A549 (cell line): Measurements from ENCODE around the gene PNPLA7. TPM values are rescaled to one million over a fixed set of nuclear protein-coding genes. Genes with fewer than 3 reads are reported as not detected.

Experiments
- ATAC-seq, 2 experiments: fragments of 200-7000 bp in 1 of 2; fragments of >200 bp in 1 of 2; cut with Nextera tagmentation in 1 of 2; cut with Tn5 transposase in 1 of 2; 3 replicates each; pipeline versions ENCODE4 v1.8.0 to v1.9.1; 2018 to 2020; ENCODE audit warnings: mild to moderate bottlenecking in 1 of 2, moderate library complexity in 1 of 2
- CTCF ChIA-PET: fragments of 300-600 bp; sonication (Branson Sonifier 250); formaldehyde crosslinking; extraction: SDS; loops from one replicate; lab custom pipeline; 2021; ENCODE audit warnings: antibody characterized with exemption, inconsistent platforms; lab: Yijun Ruan, JAX
- POLR2A ChIA-PET: fragments of 350-600 bp; formaldehyde crosslinking; extraction: SDS; loops from one replicate; lab custom pipeline; 2021; ENCODE audit warnings: antibody characterized with exemption, inconsistent platforms; lab: Yijun Ruan, JAX
- DNase-seq, 2 experiments: peaks; one replicate each; pipeline versions ENCODE4 v3.0.0 to v3.0.0-alpha.2; 2011 to 2016; ENCODE audit warnings: low read depth in 1 of 2, low spot score in 1 of 2
- FAIRE-seq: peaks from 2 replicates; lab custom pipeline; 2011; peaks lifted over from hg19 to GRCh38; lab: Jason Lieb, UNC
- H3K27ac ChIP-seq, 2 experiments: fragments of >200 bp; sonication (Bioruptor Twin); formaldehyde crosslinking; 3 replicates each; pipeline ENCODE4 v1.5.1; 2016 to 2017
- H3K4me1 ChIP-seq: fragments of >200 bp; sonication (Bioruptor Twin); formaldehyde crosslinking; 3 replicates; pipeline ENCODE4 v1.6.1; 2016
- H3K4me2 ChIP-seq: fragments of >200 bp; sonication (Bioruptor Twin); formaldehyde crosslinking; 3 replicates; pipeline ENCODE4 v1.6.1; 2016
- H3K4me3 ChIP-seq: fragments of >200 bp; sonication (Bioruptor Twin); formaldehyde crosslinking; 3 replicates; pipeline ENCODE4 v1.5.1; 2016
- H3K9me3 ChIP-seq: fragments of >200 bp; sonication (Bioruptor Twin); formaldehyde crosslinking; 3 replicates; pipeline ENCODE4 v1.6.1; 2016
- ATOH8 ChIP-seq: fragments of 250-450 bp; sonication (Bioruptor Pico); IDR thresholded peaks from 2 replicates; pipeline ENCODE4 v1.5.0; 2020; ENCODE audit warnings: low read depth, mild to moderate bottlenecking, moderate library complexity
- BHLHE40 ChIP-seq: IDR thresholded peaks from 2 replicates; pipeline ENCODE4 v1.6.1; 2012; ENCODE audit warnings: low read depth, low read length, inconsistent platforms
- CEBPB ChIP-seq, 2 experiments: fragments of >200 bp in 1 of 2; sonication (Bioruptor Twin) in 1 of 2; formaldehyde crosslinking in 1 of 2; IDR thresholded peaks; 2 replicates each; pipeline ENCODE4 v1.6.1; 2012 to 2016
- CHD2 ChIP-seq: fragments of 150-350 bp; IDR thresholded peaks from 2 replicates; pipeline ENCODE4 v1.6.1; 2014; ENCODE audit warnings: low read length; ENCODE audit not compliant: partially characterized antibody
- EHF ChIP-seq: fragments of 250-450 bp; sonication (Bioruptor Pico); IDR thresholded peaks from 2 replicates; pipeline ENCODE4 v1.5.0; 2020; ENCODE audit warnings: mild to moderate bottlenecking
- ELK1 ChIP-seq: fragments of 150-350 bp; IDR thresholded peaks from 2 replicates; pipeline ENCODE4 v1.6.1; 2014; ENCODE audit warnings: low read depth, mild to moderate bottlenecking, low read length
- EP300 ChIP-seq, 2 experiments: fragments of >200 bp; sonication (Bioruptor Twin); formaldehyde crosslinking; IDR thresholded peaks; 2 replicates in 1 of 2; 3 replicates in 1 of 2; pipeline ENCODE4 v1.6.1; 2016 to 2017
- ESRRA ChIP-seq: fragments of 150-350 bp; IDR thresholded peaks from 2 replicates; pipeline ENCODE4 v1.6.1; 2014; ENCODE audit warnings: mild to moderate bottlenecking, low read length, borderline replicate concordance
- FOSB ChIP-seq: fragments of 250-450 bp; sonication (Bioruptor Pico); IDR thresholded peaks from 2 replicates; pipeline ENCODE4 v1.5.0; 2020; ENCODE audit warnings: mild to moderate bottlenecking, moderate library complexity
- FOSL2 ChIP-seq, 2 experiments: fragments of 450-650 bp in 1 of 2; fragments of >200 bp in 1 of 2; sonication (Bioruptor Twin) in 1 of 2; formaldehyde crosslinking; IDR thresholded peaks; 2 replicates each; pipeline versions ENCODE4 v1.5.0 to v1.6.1; 2016 to 2020; ENCODE audit warnings: mild to moderate bottlenecking in 1 of 2, moderate library complexity in 1 of 2
- FOXS1 ChIP-seq: fragments of 250-450 bp; sonication (Bioruptor Pico); IDR thresholded peaks from 2 replicates; pipeline ENCODE4 v1.5.0; 2020; ENCODE audit warnings: mild to moderate bottlenecking, moderate library complexity
- HDAC2 ChIP-seq: fragments of 200-600 bp; sonication (generic); IDR thresholded peaks from 2 replicates; pipeline ENCODE4 v1.6.1; 2016
- HMGXB4 ChIP-seq: fragments of 250-450 bp; sonication (Bioruptor Pico); IDR thresholded peaks from 2 replicates; pipeline ENCODE4 v1.5.0; 2021; ENCODE audit warnings: mild to moderate bottlenecking, moderate library complexity, borderline replicate concordance
- HOXA7 ChIP-seq: fragments of 250-450 bp; sonication (Bioruptor Pico); IDR thresholded peaks from 2 replicates; pipeline ENCODE4 v1.5.0; 2020; ENCODE audit warnings: mild to moderate bottlenecking, moderate library complexity
- JUN ChIP-seq, 2 experiments: fragments of >200 bp; sonication (Bioruptor Twin); formaldehyde crosslinking; IDR thresholded peaks; 2 replicates in 1 of 2; 3 replicates in 1 of 2; pipeline ENCODE4 v1.6.1; 2016 to 2017
- PBX3 ChIP-seq: IDR thresholded peaks from 2 replicates; pipeline ENCODE4 v1.6.1; 2012
- PHF8 ChIP-seq: fragments of 200-600 bp; sonication (generic); IDR thresholded peaks from 2 replicates; pipeline ENCODE4 v1.6.1; 2016; ENCODE audit warnings: low read depth, mild to moderate bottlenecking, antibody characterized with exemption, moderate library complexity, borderline replicate concordance
- RAD21 ChIP-seq, 2 experiments: fragments of >200 bp in 1 of 2; sonication (Bioruptor Twin) in 1 of 2; formaldehyde crosslinking in 1 of 2; IDR thresholded peaks in 1 of 2; conservative IDR thresholded peaks in 1 of 2; 2 replicates in 1 of 2; 3 replicates in 1 of 2; pipeline ENCODE4 v1.6.1; 2012 to 2018; ENCODE audit warnings: inconsistent platforms in 1 of 2
- RCOR1 ChIP-seq: fragments of 150-350 bp; IDR thresholded peaks from 2 replicates; pipeline ENCODE4 v1.6.1; 2014; ENCODE audit warnings: antibody characterized with exemption, low read length, low read depth
- REST ChIP-seq: fragments of 200-600 bp; sonication (generic); IDR thresholded peaks from 2 replicates; pipeline ENCODE4 v1.6.1; 2016; ENCODE audit warnings: antibody characterized with exemption, mild to moderate bottlenecking, moderate library complexity
- TP53 ChIP-seq: fragments of 250-450 bp; sonication (Bioruptor Pico); IDR thresholded peaks from 2 replicates; pipeline ENCODE4 v1.5.0; 2021; ENCODE audit warnings: mild to moderate bottlenecking, moderate library complexity
- ZFP36 ChIP-seq: fragments of 450-650 bp; IDR thresholded peaks from 2 replicates; pipeline ENCODE4 v1.6.1; 2014; ENCODE audit warnings: borderline replicate concordance; ENCODE audit not compliant: partially characterized antibody
- WGBS: methylation state at CpG from one replicate; pipeline ENCODE4 v1.1.6; 2017; ENCODE audit errors: missing lambda C conversion rate; 5-methylcytosine and 5-hydroxymethylcytosine counted together
- polyA plus RNA-seq, 4 experiments: library from polyadenylated mRNA; depleted of rRNA in 3 of 4; stranded (reverse); fragments of >200 nt; fragmentation: RNase III in 1 of 4; extraction: RNeasy Plus Mini Kit Qiagen cat#74134 plus additional on column Dnase treatment in 1 of 4; gene quantifications; 2 replicates in 3 of 4; 3 replicates in 1 of 4; pipeline ENCODE4 v1.2.3, GENCODE V29; 2011 to 2017

The PNPLA7 gene
- polyA plus RNA-seq, 2 of the 4 experiments (the other 2 are of a cell fraction) = 0.31 to 1.1 TPM

GRCh38 chr9:137461663-137462395, 88.4 kb downstream of the PNPLA7 start (continued):
- TF ChIP-seq REST = no peak
- TF ChIP-seq HMGXB4 (CRISPR knock-in tag) = no peak

- ChIA-PET POLR2A (no interaction called here), CTCF (interaction anchor here (0.6 to 1.5 kb wide), 3 partner anchors 13 to 46 kb away, joined by 3 to 5 read pairs (median 5); partner anchors contain the start of genes EXD3 and NOXA1)
- Histone ChIP-seq H3K27ac (no peak overlapping the region), H3K4me2 (no peak overlapping the region), H3K4me3 (no peak overlapping the region), H3K4me1 (peaks cover 22% of the 10 kb centered on the region), H3K9me3 (no peaks in the 10 kb centered on the region)
- DNase-seq (no peak), FAIRE-seq (no peak), ATAC-seq (no peak)
- no peak for TF ChIP-seq ELK1
- no peak for TF ChIP-seq PHF8
- no peak for TF ChIP-seq CEBPB (IDR thresholded peaks at IDR 0.05)
- no peak for TF ChIP-seq FOXS1 (CRISPR knock-in tag)
- WGBS = 91% methylated on average over 20 of the region's 21 CpGs
These were observed 88.9 kb downstream of the PNPLA7 start for GRCh38 chr9:137461316-137461662.

GRCh38 chr9:137460363-137461315, 89.6 kb downstream of the PNPLA7 start:
- no peak for FAIRE-seq
- 92% methylated on average over 19 of the region's 31 CpGs for WGBS
- TF ChIP-seq RCOR1 = no peak
- TF ChIP-seq HDAC2 = no peak
- TF ChIP-seq HOXA7 (CRISPR knock-in tag) = no peak
- TF ChIP-seq TP53 = no peak
- TF ChIP-seq PBX3 = no peak
- no peak for TF ChIP-seq RAD21 (conservative IDR thresholded peaks at IDR 0.05 in 1 of 2, IDR thresholded peaks at IDR 0.05 in 1 of 2)
- no peak for TF ChIP-seq BHLHE40
- TF ChIP-seq ZFP36 = no peak
- no peak for TF ChIP-seq ATOH8 (CRISPR knock-in tag)
- no peak for TF ChIP-seq FOSB (CRISPR knock-in tag)
- TF ChIP-seq EP300 (IDR thresholded peaks at IDR 0.05) = no peak
- no peak for TF ChIP-seq JUN (IDR thresholded peaks at IDR 0.05)
- no peak for TF ChIP-seq FOSL2 (IDR thresholded peaks at IDR 0.05)
- no peak for TF ChIP-seq FOSL2 (CRISPR knock-in tag; IDR thresholded peaks at IDR 0.05)
- no peak for TF ChIP-seq CHD2
- TF ChIP-seq FOXS1 (CRISPR knock-in tag) = no peak
- TF ChIP-seq ESRRA = no peak
- TF ChIP-seq EHF (CRISPR knock-in tag) = no peak

More at GRCh38 chr9:137460363-137461315, 89.6 kb downstream of the PNPLA7 start:
- Histone ChIP-seq H3K27ac (peak overlapping the region in 1 of 2 experiments; percentile 93; a peak in 3 of 6 replicates), H3K9me3 (no peaks in the 10 kb centered on the region), H3K4me2 (no peak overlapping the region), H3K4me1 (peaks cover 24% of the 10 kb centered on the region), H3K4me3 (no peak overlapping the region)
- no peak for DNase-seq
- ATAC-seq = no peak; a peak in 1 of 6 replicates
- ChIA-PET CTCF (interaction anchor here (1.5 to 1.7 kb wide), 3 partner anchors 12 to 38 kb away, joined by 4 to 5 read pairs (median 5); partner anchors contain the start of genes EXD3 and NOXA1), POLR2A (no interaction called here)
